SK-N-SH (cell line): Measurements from ENCODE around the gene GLIS2. TPM values are rescaled to one million over a fixed set of nuclear protein-coding genes. Genes with fewer than 3 reads are reported as not detected.

Source experiments
- ELF1 ChIP-seq: IDR thresholded peaks from 2 replicates; pipeline ENCODE4 v1.4.0; 2012
- FOSL2 ChIP-seq: IDR thresholded peaks from 2 replicates; pipeline ENCODE4 v1.4.0; 2012; ENCODE audit warnings: low read depth, mild to moderate bottlenecking, moderate library complexity, borderline replicate concordance
- FOXM1 ChIP-seq: IDR thresholded peaks from 2 replicates; pipeline ENCODE4 v1.4.0; 2012; ENCODE audit warnings: low read depth, mild to moderate bottlenecking
- JUND ChIP-seq: IDR thresholded peaks from 2 replicates; pipeline ENCODE4 v1.4.0; 2012
- MXI1 ChIP-seq: IDR thresholded peaks from 2 replicates; pipeline ENCODE4 v1.6.1; 2012; ENCODE audit warnings: mild to moderate bottlenecking, low read depth, low read length, improper control_type of control experiment
- NFIC ChIP-seq: IDR thresholded peaks from 2 replicates; pipeline ENCODE4 v1.4.0; 2012; ENCODE audit warnings: borderline replicate concordance
- RCOR1 ChIP-seq: fragments of 150-350 bp; IDR thresholded peaks from 2 replicates; pipeline ENCODE4 v1.6.1; 2017; ENCODE audit warnings: antibody characterized with exemption, low read length
- RXRA ChIP-seq: IDR thresholded peaks from 2 replicates; pipeline ENCODE4 v1.4.0; 2012; ENCODE audit warnings: low read depth, mild to moderate bottlenecking, borderline replicate concordance
- SMC3 ChIP-seq: IDR thresholded peaks from 2 replicates; pipeline ENCODE4 v1.6.1; 2012; ENCODE audit warnings: low read depth, low read length, improper control_type of control experiment
- TAF1 ChIP-seq: IDR thresholded peaks from 2 replicates; pipeline ENCODE4 v1.6.1; 2012; ENCODE audit warnings: low read depth, mild to moderate bottlenecking, low read length, moderate library complexity, borderline replicate concordance
- TCF12 ChIP-seq: IDR thresholded peaks from 2 replicates; pipeline ENCODE4 v1.4.0; 2012
- YY1 ChIP-seq: IDR thresholded peaks from 2 replicates; pipeline ENCODE4 v1.4.0; 2012; ENCODE audit warnings: low read depth, mild to moderate bottlenecking
- polyA plus RNA-seq, 3 experiments: library from polyadenylated mRNA; depleted of rRNA; stranded (reverse); fragments of >200 nt; gene quantifications; 2 replicates each; pipeline ENCODE4 v1.2.3, GENCODE V29; 2012
- TF ChIP-seq, protein P1 (sequence below): fragments of 150-350 bp; IDR thresholded peaks from 2 replicates; pipeline ENCODE4 v1.6.1; 2016; ENCODE audit warnings: mild to moderate bottlenecking, low read depth, low read length
- TF ChIP-seq, protein P2 (sequence below): IDR thresholded peaks from 2 replicates; pipeline ENCODE4 v1.4.0; 2012; ENCODE audit warnings: low read depth, borderline replicate concordance
- TF ChIP-seq, protein P3 (sequence below): IDR thresholded peaks from 2 replicates; pipeline ENCODE4; 2012
- TF ChIP-seq, protein P4 (sequence below): IDR thresholded peaks from 2 replicates; pipeline ENCODE4 v1.6.1; 2012; ENCODE audit warnings: mild to moderate bottlenecking, low read depth, low read length, moderate library complexity
- TF ChIP-seq, protein P5 (sequence below): fragments of 150-350 bp; IDR thresholded peaks from 2 replicates; pipeline ENCODE4 v1.6.1; 2017; ENCODE audit warnings: antibody characterized with exemption, low read length, low read depth, borderline replicate concordance

Gene GLIS2
- polyA plus RNA-seq, 1 of the 3 experiments (the other 2 are of a cell fraction), result 6.5 TPM

DNA sequence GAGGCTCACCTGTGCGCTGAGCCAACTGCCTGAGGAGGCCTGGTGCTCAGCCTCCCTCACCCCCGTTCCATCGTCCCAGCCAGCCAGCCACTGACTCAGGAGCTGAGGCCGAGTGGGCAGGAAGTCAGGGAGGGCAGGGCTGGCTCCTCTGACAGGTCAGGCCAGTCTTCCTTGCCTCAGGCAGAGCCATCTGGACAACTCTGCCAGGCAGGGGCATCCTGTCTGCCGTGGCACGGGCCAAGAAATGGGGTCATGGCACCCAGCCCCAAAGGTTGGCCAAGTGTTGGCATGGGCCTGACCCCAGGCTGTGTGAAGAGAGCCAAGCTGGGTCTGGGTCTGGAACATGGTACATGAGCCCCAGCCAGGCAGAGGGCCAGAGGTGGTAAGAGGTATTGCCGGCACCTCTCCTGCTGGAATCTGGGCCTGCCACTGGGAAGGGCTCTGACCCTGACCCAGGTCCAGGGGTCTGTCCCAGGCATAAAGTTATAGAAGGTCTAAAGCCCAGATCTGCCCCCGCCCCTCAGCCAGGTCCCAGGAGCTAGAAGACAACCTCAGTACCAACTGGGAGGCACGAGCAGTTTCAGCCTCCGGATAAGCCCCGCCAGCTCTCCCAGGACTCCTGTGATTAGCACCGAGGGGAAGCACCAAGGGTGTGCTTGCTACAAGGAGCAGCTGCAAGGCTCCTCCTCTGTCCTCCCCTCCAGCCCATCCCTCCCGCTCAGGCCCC is 53.3 kb downstream of the GLIS2 start (continued):
- TF ChIP-seq, protein P1, sequence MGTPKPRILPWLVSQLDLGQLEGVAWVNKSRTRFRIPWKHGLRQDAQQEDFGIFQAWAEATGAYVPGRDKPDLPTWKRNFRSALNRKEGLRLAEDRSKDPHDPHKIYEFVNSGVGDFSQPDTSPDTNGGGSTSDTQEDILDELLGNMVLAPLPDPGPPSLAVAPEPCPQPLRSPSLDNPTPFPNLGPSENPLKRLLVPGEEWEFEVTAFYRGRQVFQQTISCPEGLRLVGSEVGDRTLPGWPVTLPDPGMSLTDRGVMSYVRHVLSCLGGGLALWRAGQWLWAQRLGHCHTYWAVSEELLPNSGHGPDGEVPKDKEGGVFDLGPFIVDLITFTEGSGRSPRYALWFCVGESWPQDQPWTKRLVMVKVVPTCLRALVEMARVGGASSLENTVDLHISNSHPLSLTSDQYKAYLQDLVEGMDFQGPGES, result no peak
- TF ChIP-seq, protein P2, sequence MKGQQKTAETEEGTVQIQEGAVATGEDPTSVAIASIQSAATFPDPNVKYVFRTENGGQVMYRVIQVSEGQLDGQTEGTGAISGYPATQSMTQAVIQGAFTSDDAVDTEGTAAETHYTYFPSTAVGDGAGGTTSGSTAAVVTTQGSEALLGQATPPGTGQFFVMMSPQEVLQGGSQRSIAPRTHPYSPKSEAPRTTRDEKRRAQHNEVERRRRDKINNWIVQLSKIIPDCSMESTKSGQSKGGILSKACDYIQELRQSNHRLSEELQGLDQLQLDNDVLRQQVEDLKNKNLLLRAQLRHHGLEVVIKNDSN, result no peak
- TF ChIP-seq MXI1 (peak; percentile 14; the same call in 1 of the 2 replicates), TCF12 (peak; percentile 71; the same call in 1 of the 2 replicates), YY1 (no peak), NFIC (no peak; the same call in 1 of the 2 replicates), FOXM1 (no peak), SMC3 (0 out of 2 replicates have a peak, but pooled peaks have one; percentile 17), TAF1 (no peak), ELF1 (no peak), JUND (no peak), FOSL2 (no peak), RCOR1 (peak; percentile 70), RXRA (no peak)
- TF ChIP-seq, protein P3, sequence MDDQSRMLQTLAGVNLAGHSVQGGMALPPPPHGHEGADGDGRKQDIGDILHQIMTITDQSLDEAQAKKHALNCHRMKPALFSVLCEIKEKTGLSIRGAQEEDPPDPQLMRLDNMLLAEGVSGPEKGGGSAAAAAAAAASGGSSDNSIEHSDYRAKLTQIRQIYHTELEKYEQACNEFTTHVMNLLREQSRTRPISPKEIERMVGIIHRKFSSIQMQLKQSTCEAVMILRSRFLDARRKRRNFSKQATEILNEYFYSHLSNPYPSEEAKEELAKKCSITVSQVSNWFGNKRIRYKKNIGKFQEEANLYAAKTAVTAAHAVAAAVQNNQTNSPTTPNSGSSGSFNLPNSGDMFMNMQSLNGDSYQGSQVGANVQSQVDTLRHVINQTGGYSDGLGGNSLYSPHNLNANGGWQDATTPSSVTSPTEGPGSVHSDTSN, result no peak
- TF ChIP-seq, protein P4, sequence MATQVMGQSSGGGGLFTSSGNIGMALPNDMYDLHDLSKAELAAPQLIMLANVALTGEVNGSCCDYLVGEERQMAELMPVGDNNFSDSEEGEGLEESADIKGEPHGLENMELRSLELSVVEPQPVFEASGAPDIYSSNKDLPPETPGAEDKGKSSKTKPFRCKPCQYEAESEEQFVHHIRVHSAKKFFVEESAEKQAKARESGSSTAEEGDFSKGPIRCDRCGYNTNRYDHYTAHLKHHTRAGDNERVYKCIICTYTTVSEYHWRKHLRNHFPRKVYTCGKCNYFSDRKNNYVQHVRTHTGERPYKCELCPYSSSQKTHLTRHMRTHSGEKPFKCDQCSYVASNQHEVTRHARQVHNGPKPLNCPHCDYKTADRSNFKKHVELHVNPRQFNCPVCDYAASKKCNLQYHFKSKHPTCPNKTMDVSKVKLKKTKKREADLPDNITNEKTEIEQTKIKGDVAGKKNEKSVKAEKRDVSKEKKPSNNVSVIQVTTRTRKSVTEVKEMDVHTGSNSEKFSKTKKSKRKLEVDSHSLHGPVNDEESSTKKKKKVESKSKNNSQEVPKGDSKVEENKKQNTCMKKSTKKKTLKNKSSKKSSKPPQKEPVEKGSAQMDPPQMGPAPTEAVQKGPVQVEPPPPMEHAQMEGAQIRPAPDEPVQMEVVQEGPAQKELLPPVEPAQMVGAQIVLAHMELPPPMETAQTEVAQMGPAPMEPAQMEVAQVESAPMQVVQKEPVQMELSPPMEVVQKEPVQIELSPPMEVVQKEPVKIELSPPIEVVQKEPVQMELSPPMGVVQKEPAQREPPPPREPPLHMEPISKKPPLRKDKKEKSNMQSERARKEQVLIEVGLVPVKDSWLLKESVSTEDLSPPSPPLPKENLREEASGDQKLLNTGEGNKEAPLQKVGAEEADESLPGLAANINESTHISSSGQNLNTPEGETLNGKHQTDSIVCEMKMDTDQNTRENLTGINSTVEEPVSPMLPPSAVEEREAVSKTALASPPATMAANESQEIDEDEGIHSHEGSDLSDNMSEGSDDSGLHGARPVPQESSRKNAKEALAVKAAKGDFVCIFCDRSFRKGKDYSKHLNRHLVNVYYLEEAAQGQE, result no peak
- TF ChIP-seq, protein P5, sequence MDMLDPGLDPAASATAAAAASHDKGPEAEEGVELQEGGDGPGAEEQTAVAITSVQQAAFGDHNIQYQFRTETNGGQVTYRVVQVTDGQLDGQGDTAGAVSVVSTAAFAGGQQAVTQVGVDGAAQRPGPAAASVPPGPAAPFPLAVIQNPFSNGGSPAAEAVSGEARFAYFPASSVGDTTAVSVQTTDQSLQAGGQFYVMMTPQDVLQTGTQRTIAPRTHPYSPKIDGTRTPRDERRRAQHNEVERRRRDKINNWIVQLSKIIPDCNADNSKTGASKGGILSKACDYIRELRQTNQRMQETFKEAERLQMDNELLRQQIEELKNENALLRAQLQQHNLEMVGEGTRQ, result no peak
